Breast epithelium (tissue), 4 donors: ENCODE results near the gene NUDT2. TPM values are rescaled to one million over a fixed set of nuclear protein-coding genes. Genes with fewer than 3 reads are reported as not detected.

Source experiments
- DNase-seq, 2 donors: peaks; one replicate each; pipeline ENCODE4 v3.0.0-alpha.2; 2019; ENCODE audit warnings: low spot score in 2 of 2
- H3K27ac ChIP-seq, 2 donors: fragments of 200-600 bp; sonication (generic) in 1 of 2; one replicate each; pipeline ENCODE4 v1.5.1; 2016 to 2019; ENCODE audit warnings: mild to moderate bottlenecking in 1 of 2
- H3K27me3 ChIP-seq, 2 donors: fragments of 200-600 bp; sonication (generic) in 1 of 2; one replicate each; pipeline versions ENCODE4 v1.5.1 to v1.6.0; 2017 to 2019; ENCODE audit warnings: control low read depth in 1 of 2, mild to moderate bottlenecking in 1 of 2
- H3K36me3 ChIP-seq: fragments of 200-600 bp; one replicate; pipeline ENCODE4 v1.5.1; 2019
- H3K4me1 ChIP-seq, 2 donors: fragments of 200-600 bp; sonication (generic); one replicate each; pipeline ENCODE4 v1.5.1; 2016 to 2019; ENCODE audit warnings: control low read depth in 1 of 2
- H3K4me3 ChIP-seq, 3 donors: fragments of 200-600 bp; sonication (generic); 1 replicate in 2 of 3; 2 replicates in 1 of 3; pipeline ENCODE4 v1.5.1; 2016 to 2019; ENCODE audit warnings: mild to moderate bottlenecking in 3 of 3, moderate library complexity in 2 of 3
- H3K9me3 ChIP-seq, 2 donors: fragments of 200-600 bp; sonication (generic) in 1 of 2; one replicate each; pipeline ENCODE4 v1.5.1; 2016 to 2019; ENCODE audit warnings: control low read depth in 1 of 2
- CTCF ChIP-seq, 3 donors: fragments of 450-650 bp; IDR thresholded peaks; one replicate each; pipeline ENCODE4 v1.5.1; 2016 to 2017; ENCODE audit warnings: antibody characterized with exemption in 3 of 3, mild to moderate bottlenecking in 3 of 3, moderate library complexity in 3 of 3
- POLR2A ChIP-seq: fragments of 450-650 bp; IDR thresholded peaks from one replicate; pipeline ENCODE4 v1.6.1; 2016; ENCODE audit warnings: antibody characterized with exemption, mild to moderate bottlenecking, moderate library complexity
- POLR2AphosphoS5 ChIP-seq, 3 donors: sonication (generic); formaldehyde crosslinking; IDR thresholded peaks; one replicate each; pipeline ENCODE4 v1.6.1; 2017; ENCODE audit warnings: antibody characterized with exemption in 3 of 3
- intact Hi-C: fragments of 100-400 bp; cut with DNase I; formaldehyde crosslinking; loops from one replicate; pipeline ENCODE4 v1.15.1; 2023; ENCODE audit warnings: low total_unique reads
- total RNA-seq, 3 donors: library from RNA; depleted of rRNA; stranded (reverse); fragments of >200 nt; gene quantifications; one replicate each; pipeline ENCODE4 v1.1.0, GENCODE V29; 2016

Gene NUDT2
- total RNA-seq, 3 donors from 2014 or later = 20.0 to 22.0 (median 21.6) TPM

- DNase-seq = peak; percentile 75 to 88
- Histone ChIP-seq H3K4me1 (peaks cover 0 to 5% of the 10 kb centered on the region in 2 donors), H3K27me3 (no peaks in the 10 kb centered on the region), H3K36me3 (no peaks in the 10 kb centered on the region), H3K4me3 (peak overlapping the region in 2 of 3 donors; percentile 15 to 53), H3K27ac (peak overlapping the region; percentile 62 to 77), H3K9me3 (no peaks in the 10 kb centered on the region)
- TF ChIP-seq POLR2AphosphoS5 (IDR thresholded peaks at IDR 0.05) = peak in 2 of 3 donors; percentile 30 to 55
- no peak for TF ChIP-seq POLR2A
- peak in 2 of 3 donors; percentile 38 to 52 for TF ChIP-seq CTCF (IDR thresholded peaks at IDR 0.05)
- intact Hi-C loops = no loop called here
Observed at GRCh38 chr9:34372467-34373011, 43.2 kb downstream of the NUDT2 start.

GRCh38 chr9:34373749-34374148, 44.4 kb downstream of the NUDT2 start:
- H3K36me3 ChIP-seq = no peaks in the 10 kb centered on the region
- H3K27ac ChIP-seq = peak overlapping the region in 1 of 2 donors; percentile 62
- TF ChIP-seq POLR2AphosphoS5 (IDR thresholded peaks at IDR 0.05) = no peak
- TF ChIP-seq CTCF (IDR thresholded peaks at IDR 0.05) = no peak
- no peak for TF ChIP-seq POLR2A
- DNase-seq = no peak
- H3K9me3 ChIP-seq = no peaks in the 10 kb centered on the region
- H3K27me3 ChIP-seq = no peaks in the 10 kb centered on the region
- H3K4me1 ChIP-seq = peaks cover 0 to 5% of the 10 kb centered on the region in 2 donors
- intact Hi-C loops = no loop called here
- no peak overlapping the region for H3K4me3 ChIP-seq

- no peaks in the 10 kb centered on the region for H3K9me3 ChIP-seq
Observed at GRCh38 chr9:34374339-34374738, 45.0 kb downstream of the NUDT2 start.

GRCh38 chr9:34374905-34375552, 45.7 kb downstream of the NUDT2 start:
- Histone ChIP-seq H3K9me3 (no peaks in the 10 kb centered on the region), H3K4me3 (no peak overlapping the region), H3K36me3 (no peaks in the 10 kb centered on the region), H3K27ac (peak overlapping the region; percentile 80), H3K4me1 (peaks cover under 1 to 5% of the 10 kb centered on the region in 2 donors), H3K27me3 (no peaks in the 10 kb centered on the region)
- peak in 1 of 2 donors; percentile 32 for DNase-seq
- TF ChIP-seq POLR2AphosphoS5 (IDR thresholded peaks at IDR 0.05) (no peak), POLR2A (no peak), CTCF (IDR thresholded peaks at IDR 0.05) (no peak)
- intact Hi-C loops = no loop called here

More at GRCh38 chr9:34374339-34374738, 45.0 kb downstream of the NUDT2 start:
- H3K36me3 ChIP-seq = no peaks in the 10 kb centered on the region
- peak overlapping the region in 1 of 2 donors; percentile 80 for H3K27ac ChIP-seq
- TF ChIP-seq POLR2A (no peak), CTCF (IDR thresholded peaks at IDR 0.05) (no peak), POLR2AphosphoS5 (IDR thresholded peaks at IDR 0.05) (no peak)
- peaks cover 0 to 5% of the 10 kb centered on the region in 2 donors for H3K4me1 ChIP-seq
- intact Hi-C loops = no loop called here
- DNase-seq = no peak
- no peaks in the 10 kb centered on the region for H3K27me3 ChIP-seq
- H3K4me3 ChIP-seq = no peak overlapping the region

- Histone ChIP-seq H3K27me3 (no peaks in the 10 kb centered on the region), H3K4me3 (peak overlapping the region; percentile 66 to 78 (median 76)), H3K36me3 (no peaks in the 10 kb centered on the region), H3K9me3 (no peaks in the 10 kb centered on the region), H3K27ac (peak overlapping the region; percentile 80), H3K4me1 (peaks cover 5 to 6% of the 10 kb centered on the region in 2 donors)
- DNase-seq = peak in 1 of 2 donors; percentile 52
- TF ChIP-seq CTCF (IDR thresholded peaks at IDR 0.05) (peak in 1 of 3 donors; percentile 17), POLR2A (no peak), POLR2AphosphoS5 (IDR thresholded peaks at IDR 0.05) (no peak)
- intact Hi-C loops = no loop called here
Observed at GRCh38 chr9:34375901-34376595, 46.7 kb downstream of the NUDT2 start.
